Astrocyte (in vitro differentiated cells and primary cell): ENCODE data around the gene TMCC1. TPM values are rescaled to one million over a fixed set of nuclear protein-coding genes. Genes with fewer than 3 reads are reported as not detected.

Experiments
- DNase-seq: peaks from one replicate; pipeline ENCODE4 v3.0.0-alpha.2; 2010; ENCODE audit warnings: low read depth
- FAIRE-seq: peaks from 2 replicates; lab custom pipeline; 2011; peaks lifted over from hg19 to GRCh38; lab: Jason Lieb, UNC
- H2AFZ ChIP-seq: 2 replicates; pipeline ENCODE4 v1.6.0; 2012; ENCODE audit warnings: low read depth, low read length, inconsistent platforms
- H3K27ac ChIP-seq: 2 replicates; pipeline ENCODE4 v1.5.1; 2011; ENCODE audit warnings: low read depth, low read length, inconsistent platforms
- H3K27me3 ChIP-seq: 2 replicates; pipeline ENCODE4 v1.6.0; 2011; ENCODE audit warnings: low read length, inconsistent platforms; ENCODE audit not compliant: insufficient read depth
- H3K36me3 ChIP-seq: 2 replicates; pipeline ENCODE4 v1.5.1; 2011; ENCODE audit warnings: low read length, inconsistent platforms; ENCODE audit not compliant: insufficient read depth
- H3K4me1 ChIP-seq: 2 replicates; pipeline ENCODE4 v1.5.1; 2011; ENCODE audit warnings: low read length, inconsistent platforms; ENCODE audit not compliant: insufficient read depth
- H3K4me2 ChIP-seq: 2 replicates; pipeline ENCODE4 v1.6.0; 2012; ENCODE audit warnings: low read length, inconsistent platforms
- H3K4me3 ChIP-seq: 2 replicates; pipeline ENCODE4 v1.5.1; 2011; ENCODE audit warnings: low read depth, mild to moderate bottlenecking, low read length, inconsistent platforms; ENCODE audit not compliant: insufficient read depth
- H3K79me2 ChIP-seq: 2 replicates; pipeline ENCODE4 v1.6.0; 2012; ENCODE audit warnings: mild to moderate bottlenecking, low read length, inconsistent platforms; ENCODE audit not compliant: insufficient read depth
- H3K9ac ChIP-seq: 2 replicates; pipeline ENCODE4 v1.6.0; 2012; ENCODE audit warnings: mild to moderate bottlenecking, low read length, inconsistent platforms
- H3K9me3 ChIP-seq: 2 replicates; pipeline ENCODE4 v1.5.1; 2012; ENCODE audit warnings: low read depth, mild to moderate bottlenecking, low read length, inconsistent platforms; ENCODE audit not compliant: insufficient read depth
- H4K20me1 ChIP-seq: 2 replicates; pipeline ENCODE4 v1.6.0; 2012; ENCODE audit warnings: low read length, inconsistent platforms; ENCODE audit not compliant: insufficient read depth
- H3K27ac Mint-ChIP-seq: one replicate; pipeline ENCODE4 v1.8.0; 2021; ENCODE audit warnings: mild to moderate bottlenecking, mixed read lengths; ENCODE audit not compliant: unreplicated experiment
- H3K27me3 Mint-ChIP-seq: one replicate; pipeline ENCODE4 v1.8.0; 2021; ENCODE audit warnings: low read depth, mixed read lengths; ENCODE audit not compliant: unreplicated experiment
- H3K36me3 Mint-ChIP-seq: one replicate; pipeline ENCODE4 v1.8.0; 2021; ENCODE audit warnings: low read depth, mixed read lengths; ENCODE audit not compliant: unreplicated experiment
- H3K4me1 Mint-ChIP-seq: one replicate; pipeline ENCODE4 v1.8.0; 2021; ENCODE audit warnings: low read depth, mixed read lengths; ENCODE audit not compliant: unreplicated experiment
- H3K4me3 Mint-ChIP-seq: one replicate; pipeline ENCODE4 v1.8.0; 2021; ENCODE audit warnings: mild to moderate bottlenecking, moderate library complexity, mixed read lengths; ENCODE audit not compliant: unreplicated experiment
- H3K9me3 Mint-ChIP-seq: one replicate; pipeline ENCODE4 v1.8.0; 2021; ENCODE audit warnings: mild to moderate bottlenecking, mixed read lengths; ENCODE audit not compliant: unreplicated experiment
- CTCF ChIP-seq: IDR thresholded peaks from 2 replicates; pipeline ENCODE4 v1.5.1; 2011; ENCODE audit warnings: low read depth, mild to moderate bottlenecking, inconsistent platforms, low read length, moderate library complexity; ENCODE audit not compliant: insufficient read depth
- EZH2 ChIP-seq: IDR thresholded peaks from 2 replicates; pipeline ENCODE4 v1.6.1; 2012; ENCODE audit warnings: mild to moderate bottlenecking, low read length, inconsistent platforms; ENCODE audit not compliant: insufficient read depth
- total RNA-seq: library from RNA; stranded (reverse); gene quantifications from 2 replicates; pipeline ENCODE4 v1.2.1, GENCODE V29; 2021

The TMCC1 gene
- total RNA-seq, 1 donor from 2014 or later = 37.9 TPM

GRCh38 chr3:129812589-129812988, 80.9 kb downstream of the TMCC1 start:
- Histone ChIP-seq H3K4me3 (no peak overlapping the region), H3K27ac (no peak overlapping the region), H3K9me3 (no peaks in the 10 kb centered on the region), H3K36me3 (no peaks in the 10 kb centered on the region), H4K20me1 (no peaks in the 10 kb centered on the region), H3K4me1 (no peaks in the 10 kb centered on the region), H2AFZ (no peak overlapping the region), H3K79me2 (peaks cover 3% of the 10 kb centered on the region), H3K27me3 (no peaks in the 10 kb centered on the region), H3K4me2 (no peak overlapping the region), H3K9ac (no peak overlapping the region)
- H3K27ac Mint-ChIP-seq = no peak overlapping the region
- DNase-seq (no peak), FAIRE-seq (no peak)
- H3K9me3 Mint-ChIP-seq = no peaks in the 10 kb centered on the region
- H3K36me3 Mint-ChIP-seq = no peaks in the 10 kb centered on the region
- no peaks in the 10 kb centered on the region for H3K27me3 Mint-ChIP-seq
- H3K4me3 Mint-ChIP-seq = no peak overlapping the region
- H3K4me1 Mint-ChIP-seq = peaks cover 4% of the 10 kb centered on the region
- TF ChIP-seq EZH2 (no peak), CTCF (no peak)

GRCh38 chr3:129809297-129809696, 84.2 kb downstream of the TMCC1 start:
- H3K27ac Mint-ChIP-seq = no peak overlapping the region
- no peak for TF ChIP-seq EZH2
- TF ChIP-seq CTCF = no peak
- H3K4me3 ChIP-seq = no peak overlapping the region
- H4K20me1 ChIP-seq = no peaks in the 10 kb centered on the region
- H3K4me2 ChIP-seq = no peak overlapping the region
- FAIRE-seq (no peak), DNase-seq (no peak)
- H3K36me3 Mint-ChIP-seq = no peaks in the 10 kb centered on the region
- no peak overlapping the region for H3K4me3 Mint-ChIP-seq
- no peaks in the 10 kb centered on the region for H3K27me3 ChIP-seq
- H3K4me1 Mint-ChIP-seq = no peaks in the 10 kb centered on the region
- H2AFZ ChIP-seq = no peak overlapping the region
- H3K79me2 ChIP-seq = peaks cover 3% of the 10 kb centered on the region
- H3K9me3 Mint-ChIP-seq = no peaks in the 10 kb centered on the region
- no peak overlapping the region for H3K9ac ChIP-seq
- no peaks in the 10 kb centered on the region for H3K27me3 Mint-ChIP-seq
- H3K36me3 ChIP-seq = no peaks in the 10 kb centered on the region
- no peaks in the 10 kb centered on the region for H3K4me1 ChIP-seq
- no peaks in the 10 kb centered on the region for H3K9me3 ChIP-seq
- no peak overlapping the region for H3K27ac ChIP-seq

- FAIRE-seq = no peak
- peaks cover 21% of the 10 kb centered on the region for H3K4me1 ChIP-seq
- no peak overlapping the region for H3K4me2 ChIP-seq
- peak overlapping the region; percentile 65 for H3K27ac ChIP-seq
- no peak overlapping the region for H3K9ac ChIP-seq
- peaks cover 8% of the 10 kb centered on the region for H3K79me2 ChIP-seq
- no peak overlapping the region for H2AFZ ChIP-seq
- no peak for TF ChIP-seq CTCF
- TF ChIP-seq EZH2 = no peak
- H3K9me3 Mint-ChIP-seq = no peaks in the 10 kb centered on the region
- H3K4me3 ChIP-seq = no peak overlapping the region
- H3K36me3 Mint-ChIP-seq = peaks cover 1% of the 10 kb centered on the region
- no peaks in the 10 kb centered on the region for H3K9me3 ChIP-seq
- H3K27ac Mint-ChIP-seq = peak overlapping the region; percentile 62
- H3K27me3 Mint-ChIP-seq = no peaks in the 10 kb centered on the region
- H3K27me3 ChIP-seq = no peaks in the 10 kb centered on the region
- H3K4me3 Mint-ChIP-seq = peak overlapping the region; percentile 40
- no peaks in the 10 kb centered on the region for H4K20me1 ChIP-seq
- H3K36me3 ChIP-seq = no peaks in the 10 kb centered on the region
- DNase-seq = no peak
- H3K4me1 Mint-ChIP-seq = peaks cover 30% of the 10 kb centered on the region
These were observed 97.4 kb downstream of the TMCC1 start for GRCh38 chr3:129796146-129796545.
